HepG2 (cell line): ENCODE measurements around the gene CD58. TPM values are rescaled to one million over a fixed set of nuclear protein-coding genes. Genes with fewer than 3 reads are reported as not detected.

ENCODE experiments used
- ATF2 ChIP-seq: sonication (generic); formaldehyde crosslinking; IDR thresholded peaks from 2 replicates; pipeline ENCODE4 v1.4.0; 2020; ENCODE audit warnings: missing genetic modification reagents
- ATF3 ChIP-seq: sonication (generic); formaldehyde crosslinking; IDR thresholded peaks from 2 replicates; pipeline ENCODE4 v1.4.0; 2020; ENCODE audit warnings: missing genetic modification reagents
- EEA1 ChIP-seq: sonication (generic); formaldehyde crosslinking; IDR thresholded peaks from 2 replicates; pipeline ENCODE4 v1.5.1; 2020; ENCODE audit warnings: mild to moderate bottlenecking, missing genetic modification reagents, borderline replicate concordance
- ERF ChIP-seq: IDR thresholded peaks from 2 replicates; pipeline ENCODE4 v1.6.1; 2018; ENCODE audit warnings: missing biosample characterization, missing genetic modification reagents
- ETV5 ChIP-seq: IDR thresholded peaks from 2 replicates; pipeline ENCODE4 v1.6.1; 2018; ENCODE audit warnings: missing biosample characterization, missing genetic modification reagents, inconsistent platforms, borderline replicate concordance
- HMGA1 ChIP-seq: sonication (generic); formaldehyde crosslinking; conservative IDR thresholded peaks from 2 replicates; pipeline ENCODE4 v1.4.0; 2020; ENCODE audit warnings: missing genetic modification reagents
- HOXA7 ChIP-seq: sonication (generic); formaldehyde crosslinking; IDR thresholded peaks from 2 replicates; pipeline ENCODE4 v1.8.1; 2022; ENCODE audit warnings: mild to moderate bottlenecking, missing genetic modification reagents, moderate library complexity
- IKZF5 ChIP-seq: IDR thresholded peaks from 2 replicates; pipeline ENCODE4 v1.6.1; 2018; ENCODE audit warnings: missing genetic modification reagents, mild to moderate bottlenecking, missing compliant biosample characterization
- KDM3A ChIP-seq: IDR thresholded peaks from 2 replicates; pipeline ENCODE4 v1.6.1; 2018; ENCODE audit warnings: low read depth, missing compliant biosample characterization
- MED1 ChIP-seq: sonication (generic); formaldehyde crosslinking; IDR thresholded peaks from 2 replicates; pipeline ENCODE4 v1.4.0; 2020; ENCODE audit warnings: missing genetic modification reagents
- NONO ChIP-seq, 2 experiments: fragments of 450-650 bp in 1 of 2; sonication (generic) in 1 of 2; formaldehyde crosslinking in 1 of 2; IDR thresholded peaks in 1 of 2; conservative IDR thresholded peaks in 1 of 2; 2 replicates each; pipeline versions ENCODE4 v1.6.1 to v1.8.0; 2017 to 2022; ENCODE audit warnings: mild to moderate bottlenecking in 1 of 2, missing genetic modification reagents in 1 of 2, moderate library complexity in 1 of 2
- PAWR ChIP-seq: sonication (generic); formaldehyde crosslinking; IDR thresholded peaks from 2 replicates; pipeline ENCODE4 v1.4.0; 2020; ENCODE audit warnings: missing genetic modification reagents, mild to moderate bottlenecking, borderline replicate concordance
- POGK ChIP-seq: sonication (generic); formaldehyde crosslinking; conservative IDR thresholded peaks from 2 replicates; pipeline ENCODE4 v1.8.0; 2022; ENCODE audit warnings: mild to moderate bottlenecking, moderate library complexity, missing genetic modification reagents
- RAD21 ChIP-seq: fragments of 450-650 bp; formaldehyde crosslinking; IDR thresholded peaks from 2 replicates; pipeline ENCODE4 v1.5.0; 2020; ENCODE audit warnings: mild to moderate bottlenecking
- RNF219 ChIP-seq: sonication (generic); formaldehyde crosslinking; IDR thresholded peaks from 2 replicates; pipeline ENCODE4 v1.5.0; 2020; ENCODE audit warnings: mild to moderate bottlenecking, missing genetic modification reagents
- SCMH1 ChIP-seq: sonication (generic); formaldehyde crosslinking; IDR thresholded peaks from 2 replicates; pipeline ENCODE4 v1.9.0; 2021; ENCODE audit warnings: missing genetic modification reagents, mild to moderate bottlenecking, borderline replicate concordance
- TMF1 ChIP-seq: sonication (generic); formaldehyde crosslinking; IDR thresholded peaks from 2 replicates; pipeline ENCODE4 v1.8.1; 2022; ENCODE audit warnings: low read depth, missing genetic modification reagents
- ZMAT3 ChIP-seq: sonication (generic); formaldehyde crosslinking; conservative IDR thresholded peaks from 2 replicates; pipeline ENCODE4 v1.7.0; 2021; ENCODE audit warnings: missing genetic modification reagents
- ZNF10 ChIP-seq: sonication (generic); formaldehyde crosslinking; IDR thresholded peaks from 2 replicates; pipeline ENCODE4 v1.4.0; 2020; ENCODE audit warnings: mild to moderate bottlenecking, low read depth, missing genetic modification reagents, borderline replicate concordance
- ZNF414 ChIP-seq: sonication (generic); formaldehyde crosslinking; IDR thresholded peaks from 2 replicates; pipeline ENCODE4 v1.5.0; 2020; ENCODE audit warnings: missing genetic modification reagents
- ZNF552 ChIP-seq: sonication (generic); formaldehyde crosslinking; IDR thresholded peaks from 2 replicates; pipeline ENCODE4 v1.9.0; 2022; ENCODE audit warnings: missing genetic modification reagents, mild to moderate bottlenecking, borderline replicate concordance
- ZNF589 ChIP-seq: sonication (generic); formaldehyde crosslinking; conservative IDR thresholded peaks from 2 replicates; pipeline ENCODE4 v1.8.0; 2022; ENCODE audit warnings: mild to moderate bottlenecking, moderate library complexity, missing genetic modification reagents
- ZNF615 ChIP-seq: sonication (generic); formaldehyde crosslinking; IDR thresholded peaks from 2 replicates; pipeline ENCODE4 v1.5.0; 2020; ENCODE audit warnings: mild to moderate bottlenecking, missing genetic modification reagents, borderline replicate concordance
- polyA plus RNA-seq, 8 experiments: library from polyadenylated mRNA; depleted of rRNA in 3 of 8; stranded (reverse) in 7 of 8; unstranded in 1 of 8; fragments of >200 nt; fragmentation: Illumina TruSeq in 4 of 8; extraction: Trizol in 4 of 8; gene quantifications; 2 replicates each; pipeline versions ENCODE4 v1.2.1 to v1.2.3, GENCODE V29; 2011 to 2016; ENCODE audit warnings: low read depth in 4 of 8, missing spikeins in 1 of 8, mixed read lengths in 1 of 8; ENCODE audit not compliant: insufficient read depth in 1 of 8
- total RNA-seq, 5 experiments: library from RNA; depleted of rRNA; stranded (reverse); fragments of >200 nt; fragmentation: Illumina TruSeq; extraction: Trizol; gene quantifications; 2 replicates each; pipeline ENCODE4 v1.2.3, GENCODE V29; 2016; ENCODE audit warnings: low read depth in 1 of 5

CD58 gene
- total and polyA plus RNA-seq, 2 of the 13 experiments (the other 11 are each of a cell fraction or from before 2014, with no cell fraction given), result 9.4 to 13.5 TPM

- no peak for TF ChIP-seq TMF1 (CRISPR knock-in tag)
- no peak for TF ChIP-seq ZNF414
- TF ChIP-seq SCMH1 (CRISPR knock-in tag), result no peak
- TF ChIP-seq EEA1 (CRISPR knock-in tag), result no peak
- TF ChIP-seq PAWR (CRISPR knock-in tag), result no peak
- no peak for TF ChIP-seq ZMAT3 (CRISPR knock-in tag)
- no peak for TF ChIP-seq POGK (CRISPR knock-in tag)
- TF ChIP-seq ETV5, result peak; percentile 33; the same call in 1 of the 2 replicates
- no peak for TF ChIP-seq ZNF10 (CRISPR knock-in tag)
- TF ChIP-seq ZNF552 (CRISPR knock-in tag), result no peak
- TF ChIP-seq ATF3 (CRISPR knock-in tag), result no peak
- no peak for TF ChIP-seq RNF219 (CRISPR knock-in tag)
- no peak for TF ChIP-seq KDM3A (CRISPR knock-in tag)
- 0 out of 2 replicates have a peak, but pooled peaks have one; percentile 44 for TF ChIP-seq ZNF589 (CRISPR knock-in tag)
- no peak for TF ChIP-seq ZNF615 (CRISPR knock-in tag)
- TF ChIP-seq IKZF5, result no peak
- no peak for TF ChIP-seq ERF (CRISPR knock-in tag)
- TF ChIP-seq HMGA1 (CRISPR knock-in tag), result no peak
- TF ChIP-seq HOXA7 (CRISPR knock-in tag), result no peak
- no peak for TF ChIP-seq RAD21
- TF ChIP-seq ATF2, result no peak
- no peak for TF ChIP-seq NONO (IDR thresholded peaks at IDR 0.05)
- 0 out of 2 replicates have a peak, but pooled peaks have one; percentile 39 for TF ChIP-seq NONO (CRISPR knock-in tag; conservative IDR thresholded peaks at IDR 0.05)
- TF ChIP-seq MED1, result peak; percentile 23; the same call in 1 of the 2 replicates
Measured at GRCh38 chr1:116493036-116493435, 77.8 kb downstream of the CD58 start (continued).
